GM23338 (cell line): ENCODE measurements around the gene ANGPT4. TPM values are rescaled to one million over a fixed set of nuclear protein-coding genes. Genes with fewer than 3 reads are reported as not detected.

ENCODE experiments used
- ATAC-seq: fragments of 200-7000 bp; cut with Tn5 transposase; 3 replicates; pipeline ENCODE4 v1.9.1; 2020
- DNase-seq: peaks from one replicate; pipeline ENCODE4 v3.0.0-alpha.2; 2015; ENCODE audit warnings: low spot score
- H2AFZ ChIP-seq: fragments of 200-600 bp; sonication (generic); 2 replicates; pipeline ENCODE4 v1.8.0; 2016; ENCODE audit warnings: antibody characterized with exemption, mild to moderate bottlenecking, moderate library complexity
- H3F3A ChIP-seq: fragments of 200-600 bp; sonication (generic); replicated peaks from 2 replicates; pipeline ENCODE4 v1.8.0; 2017; ENCODE audit warnings: antibody characterized with exemption, mixed run types, low read depth
- H3K27ac ChIP-seq: fragments of 200-600 bp; sonication (generic); 2 replicates; pipeline ENCODE4 v1.6.1; 2016; ENCODE audit warnings: low read depth
- H3K27me3 ChIP-seq: fragments of 200-600 bp; sonication (generic); 2 replicates; pipeline ENCODE4 v1.8.0; 2016; ENCODE audit warnings: mild to moderate bottlenecking, mixed run types, moderate library complexity; ENCODE audit not compliant: insufficient read depth
- H3K36me3 ChIP-seq: fragments of 200-600 bp; sonication (generic); 2 replicates; pipeline ENCODE4 v1.8.0; 2016; ENCODE audit warnings: mild to moderate bottlenecking; ENCODE audit not compliant: insufficient read depth
- H3K4me1 ChIP-seq: fragments of 200-600 bp; sonication (generic); 2 replicates; pipeline ENCODE4 v1.8.0; 2016; ENCODE audit warnings: mild to moderate bottlenecking, moderate library complexity; ENCODE audit not compliant: insufficient read depth
- H3K4me2 ChIP-seq: fragments of 200-600 bp; sonication (generic); 2 replicates; pipeline ENCODE4 v1.7.1; 2017; ENCODE audit warnings: mixed run types
- H3K4me3 ChIP-seq: fragments of 200-600 bp; sonication (generic); 2 replicates; pipeline ENCODE4 v1.6.1; 2016; ENCODE audit warnings: mixed run types
- H3K79me2 ChIP-seq: fragments of 200-600 bp; sonication (generic); replicated peaks from 2 replicates; pipeline ENCODE4 v1.8.0; 2017; ENCODE audit warnings: mild to moderate bottlenecking; ENCODE audit not compliant: insufficient read depth
- H3K9me2 ChIP-seq: fragments of 200-600 bp; sonication (generic); 2 replicates; pipeline ENCODE4 v1.8.0; 2017; ENCODE audit not compliant: insufficient read depth
- H4K20me1 ChIP-seq: fragments of 200-600 bp; sonication (generic); replicated peaks from 2 replicates; pipeline ENCODE4 v1.8.0; 2017; ENCODE audit warnings: mild to moderate bottlenecking; ENCODE audit not compliant: insufficient read depth
- H3K27ac Mint-ChIP-seq: 2 replicates; pipeline ENCODE4 v1.8.0; 2020; ENCODE audit warnings: inconsistent platforms, mild to moderate bottlenecking, moderate library complexity, mixed read lengths
- H3K27me3 Mint-ChIP-seq: 3 replicates; pipeline ENCODE4 v1.8.0; 2022; ENCODE audit warnings: low read depth, mild to moderate bottlenecking, moderate library complexity, mixed read lengths, inconsistent platforms; ENCODE audit not compliant: insufficient read depth, poor library complexity
- H3K36me3 Mint-ChIP-seq: 3 replicates; pipeline ENCODE4 v1.8.0; 2021; ENCODE audit warnings: low read depth, mild to moderate bottlenecking, inconsistent platforms, moderate library complexity, mixed read lengths
- H3K4me1 Mint-ChIP-seq: 3 replicates; pipeline ENCODE4 v1.8.0; 2020; ENCODE audit warnings: mild to moderate bottlenecking, inconsistent platforms, mixed read lengths
- H3K4me3 Mint-ChIP-seq: 3 replicates; pipeline ENCODE4 v1.8.0; 2021; ENCODE audit warnings: moderate library complexity, mild to moderate bottlenecking, inconsistent platforms, mixed read lengths
- H3K9me3 Mint-ChIP-seq: 3 replicates; pipeline ENCODE4 v1.8.0; 2020; ENCODE audit warnings: moderate library complexity, mild to moderate bottlenecking, inconsistent platforms, mixed read lengths
- CREB1 ChIP-seq: fragments of 250-450 bp; sonication (Bioruptor Pico); IDR thresholded peaks from 2 replicates; pipeline ENCODE4 v1.5.0; 2020; ENCODE audit warnings: low read depth, mild to moderate bottlenecking, moderate library complexity
- CTCF ChIP-seq, 2 experiments: fragments of 200-600 bp in 1 of 2; sonication (generic) in 1 of 2; conservative IDR thresholded peaks; 2 replicates each; pipeline versions ENCODE4 v1.5.1 to v1.6.1; 2016 to 2017; ENCODE audit warnings: antibody characterized with exemption in 2 of 2, low read depth in 2 of 2, mild to moderate bottlenecking in 2 of 2, moderate library complexity in 1 of 2
- ETS1 ChIP-seq: IDR thresholded peaks from 2 replicates; pipeline ENCODE4 v1.6.1; 2016; ENCODE audit warnings: antibody characterized with exemption
- EZH2phosphoT487 ChIP-seq: fragments of 200-600 bp; sonication (generic); IDR thresholded peaks from one replicate; pipeline ENCODE4 v1.8.1; 2018; ENCODE audit warnings: antibody characterized with exemption; ENCODE audit not compliant: unreplicated experiment
- JUNB ChIP-seq: IDR thresholded peaks from one replicate; pipeline ENCODE4 v1.6.1; 2016; ENCODE audit warnings: antibody characterized with exemption; ENCODE audit not compliant: unreplicated experiment
- REST ChIP-seq: IDR thresholded peaks from one replicate; pipeline ENCODE4 v1.6.1; 2018; ENCODE audit warnings: antibody characterized with exemption; ENCODE audit not compliant: unreplicated experiment
- STAT1 ChIP-seq: IDR thresholded peaks from one replicate; pipeline ENCODE4 v1.6.1; 2016; ENCODE audit warnings: antibody characterized with exemption; ENCODE audit not compliant: unreplicated experiment
- polyA plus RNA-seq: library from polyadenylated mRNA; unstranded; fragments of >200 nt; fragmentation: Nextera tagmentation; extraction: Ambion mirVana; gene quantifications from 2 replicates; pipeline ENCODE4 v1.2.1, GENCODE V29; 2016
- total RNA-seq: library from RNA; depleted of rRNA; stranded (reverse); fragments of >200 nt; shearing (Covaris generic); gene quantifications from 2 replicates; pipeline ENCODE4 v1.2.3, GENCODE V29; 2014

The ANGPT4 gene
- total and polyA plus RNA-seq, 2 experiments from 2014 or later = 0.17 TPM; not detected in 1

- no peak for TF ChIP-seq REST
- TF ChIP-seq ETS1 = no peak
- no peak for TF ChIP-seq STAT1
- no peak for TF ChIP-seq EZH2phosphoT487
- no peak for TF ChIP-seq CREB1 (CRISPR knock-in tag)
- no peak for TF ChIP-seq CTCF (conservative IDR thresholded peaks at IDR 0.05; ENCODE audit: low read depth in 2 of 2)
- TF ChIP-seq JUNB = no peak
Observed at GRCh38 chr20:942611-943010, 26.5 kb upstream of the ANGPT4 start (continued).

- no peaks in the 10 kb centered on the region for H3K36me3 ChIP-seq
- DNase-seq = no peak
- H3K4me3 ChIP-seq = no peak overlapping the region
- peaks cover 2% of the 10 kb centered on the region for H3K27me3 Mint-ChIP-seq
- no peak overlapping the region for H3K4me3 Mint-ChIP-seq
- H3K4me2 ChIP-seq = no peak overlapping the region
- no peaks in the 10 kb centered on the region for H3K27me3 ChIP-seq
- H4K20me1 ChIP-seq = no peaks in the 10 kb centered on the region
- no peaks in the 10 kb centered on the region for H3F3A ChIP-seq
- ATAC-seq = no peak
- H3K9me3 Mint-ChIP-seq = no peaks in the 10 kb centered on the region; the same call in 2 of the 3 replicates
- no peak overlapping the region for H2AFZ ChIP-seq
- peaks cover 21% of the 10 kb centered on the region for H3K4me1 ChIP-seq
- no peak overlapping the region for H3K27ac ChIP-seq
- H3K27ac Mint-ChIP-seq = no peak overlapping the region
- H3K4me1 Mint-ChIP-seq = peaks cover 24% of the 10 kb centered on the region
- H3K36me3 Mint-ChIP-seq = no peaks in the 10 kb centered on the region
- H3K79me2 ChIP-seq = no peaks in the 10 kb centered on the region
- peaks cover 6% of the 10 kb centered on the region; the same call in 1 of the 2 replicates for H3K9me2 ChIP-seq
- TF ChIP-seq CTCF (conservative IDR thresholded peaks at IDR 0.05; ENCODE audit: low read depth in 2 of 2) = no peak
- TF ChIP-seq STAT1 = no peak
- no peak for TF ChIP-seq REST
- no peak for TF ChIP-seq ETS1
Observed at GRCh38 chr20:940926-941325, 24.8 kb upstream of the ANGPT4 start.
